IPS-NIHi7 (cell line): ENCODE data around the gene ADAT3.

Source experiments
- DNase-seq: peaks from one replicate; pipeline ENCODE4 v3.0.0; 2012; ENCODE audit warnings: mixed read lengths; ENCODE audit errors: extremely low spot score

The ADAT3 gene

DNA sequence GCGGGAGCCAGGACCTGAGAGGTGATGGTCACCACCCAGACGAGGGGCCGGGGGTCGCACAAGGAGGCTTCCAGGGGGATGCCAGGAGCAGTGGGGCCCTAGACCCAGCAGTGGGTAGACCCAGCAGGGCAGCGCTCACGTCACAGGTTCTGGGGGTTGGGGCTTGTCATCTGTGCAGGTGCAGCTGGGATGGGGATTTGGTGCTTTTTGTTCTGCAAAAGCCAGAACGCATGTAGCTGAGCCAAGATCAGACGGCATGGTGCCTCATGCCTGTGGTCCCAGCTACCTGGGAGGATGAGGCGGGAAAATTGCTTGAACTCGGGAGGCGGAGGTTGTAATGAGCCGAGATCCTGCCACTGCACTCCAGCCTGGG lies 50.9 kb downstream of the ADAT3 start:
- DNase-seq, result no peak

DNA sequence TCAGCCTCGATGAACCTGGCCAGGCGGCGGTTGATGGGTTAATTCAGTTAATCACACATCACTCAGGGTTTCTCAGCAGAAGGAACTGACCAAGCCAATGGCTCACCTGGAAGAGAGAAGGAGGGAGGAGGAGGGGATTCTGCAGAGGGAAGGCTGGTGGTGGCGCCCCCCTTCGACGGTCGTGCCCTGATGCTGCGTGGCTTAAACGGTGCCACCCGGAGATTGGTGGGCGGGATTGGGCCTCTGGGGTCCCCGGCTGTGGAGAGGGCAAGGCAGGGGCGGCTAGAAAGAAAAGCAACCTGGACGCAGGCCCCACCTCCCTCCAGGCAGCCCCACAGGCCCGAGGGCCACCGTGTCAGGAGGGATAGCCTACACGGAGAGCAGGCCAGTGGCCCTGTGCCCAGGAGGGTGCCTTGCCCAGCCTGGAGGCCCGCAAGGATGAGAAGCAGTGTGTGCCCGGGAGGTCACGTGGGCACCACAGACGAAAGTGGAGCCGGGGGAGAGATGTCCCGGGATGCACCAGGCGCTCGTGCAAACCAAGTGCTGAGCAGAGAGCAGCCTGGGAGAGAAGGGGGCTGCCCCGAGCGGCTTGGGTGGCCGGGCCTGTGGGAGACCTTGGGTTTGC lies 51.8 kb downstream of the ADAT3 start:
- peak; percentile 74 for DNase-seq

DNA sequence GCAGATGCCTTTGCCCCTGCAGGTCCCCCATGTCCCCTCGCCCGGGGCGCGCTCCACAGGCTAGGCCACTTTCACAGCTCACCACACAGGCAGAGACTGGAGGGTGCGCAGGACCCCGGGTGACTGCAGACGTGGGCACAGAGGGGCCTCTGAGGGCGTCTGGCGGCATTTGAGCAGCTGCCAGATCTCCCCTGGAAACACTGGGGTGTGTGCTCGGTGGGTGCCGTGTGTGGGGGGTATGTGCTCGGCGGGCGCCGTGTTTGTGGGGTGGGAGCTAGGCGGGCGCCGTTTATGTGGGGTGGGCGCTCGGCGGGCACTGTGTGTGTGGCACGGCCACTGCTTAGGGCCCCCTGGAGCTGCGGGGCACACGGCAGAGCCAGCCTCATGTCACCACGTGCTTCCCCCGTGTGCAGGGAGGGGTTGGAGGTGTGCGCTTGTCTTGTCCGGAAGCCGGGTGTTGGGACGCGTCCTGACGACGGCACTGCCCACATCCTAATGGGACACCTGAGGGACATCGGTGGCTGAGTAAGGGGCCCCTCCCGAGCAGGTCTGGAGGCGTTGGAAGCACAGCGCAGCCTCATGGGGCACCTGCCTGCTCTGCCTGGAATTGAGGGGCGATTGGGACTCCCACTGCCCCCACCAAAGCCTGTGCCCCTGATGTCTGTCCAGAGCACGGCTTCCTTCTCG lies 52.5 kb downstream of the ADAT3 start:
- no peak for DNase-seq

DNA sequence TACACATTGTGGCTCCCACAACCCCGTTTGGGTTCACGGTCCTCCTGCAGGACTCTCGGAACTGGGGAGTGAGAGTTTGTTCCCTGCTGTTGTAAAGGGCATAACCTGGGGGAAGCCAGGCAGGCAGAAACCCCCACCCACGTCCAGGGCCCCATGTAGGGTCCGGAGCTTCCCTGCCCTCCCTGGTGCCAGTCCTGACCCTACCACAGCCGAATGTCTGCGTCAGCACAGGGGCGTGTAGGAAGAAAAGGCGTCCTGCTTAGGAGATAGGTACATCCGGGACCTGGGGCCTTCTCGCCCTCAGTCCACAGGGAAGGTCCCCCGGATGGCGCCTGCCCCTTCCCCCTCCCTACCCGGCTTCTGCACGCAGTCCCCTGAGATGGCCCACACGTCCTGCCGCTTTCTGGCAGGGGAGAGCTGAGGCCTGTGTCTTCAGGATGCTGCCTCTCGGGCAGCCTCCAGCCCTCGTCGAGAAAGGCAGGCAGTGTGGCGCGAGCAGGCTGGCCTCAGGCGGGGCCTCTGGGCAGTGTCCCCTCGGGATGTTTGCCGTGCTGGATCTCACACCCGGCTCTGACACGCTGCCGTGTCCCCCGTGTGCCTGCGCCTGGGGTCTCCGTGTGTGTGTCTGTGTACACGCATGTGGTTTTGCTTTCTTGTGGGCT lies 54.9 kb downstream of the ADAT3 start:
- no peak for DNase-seq

DNA sequence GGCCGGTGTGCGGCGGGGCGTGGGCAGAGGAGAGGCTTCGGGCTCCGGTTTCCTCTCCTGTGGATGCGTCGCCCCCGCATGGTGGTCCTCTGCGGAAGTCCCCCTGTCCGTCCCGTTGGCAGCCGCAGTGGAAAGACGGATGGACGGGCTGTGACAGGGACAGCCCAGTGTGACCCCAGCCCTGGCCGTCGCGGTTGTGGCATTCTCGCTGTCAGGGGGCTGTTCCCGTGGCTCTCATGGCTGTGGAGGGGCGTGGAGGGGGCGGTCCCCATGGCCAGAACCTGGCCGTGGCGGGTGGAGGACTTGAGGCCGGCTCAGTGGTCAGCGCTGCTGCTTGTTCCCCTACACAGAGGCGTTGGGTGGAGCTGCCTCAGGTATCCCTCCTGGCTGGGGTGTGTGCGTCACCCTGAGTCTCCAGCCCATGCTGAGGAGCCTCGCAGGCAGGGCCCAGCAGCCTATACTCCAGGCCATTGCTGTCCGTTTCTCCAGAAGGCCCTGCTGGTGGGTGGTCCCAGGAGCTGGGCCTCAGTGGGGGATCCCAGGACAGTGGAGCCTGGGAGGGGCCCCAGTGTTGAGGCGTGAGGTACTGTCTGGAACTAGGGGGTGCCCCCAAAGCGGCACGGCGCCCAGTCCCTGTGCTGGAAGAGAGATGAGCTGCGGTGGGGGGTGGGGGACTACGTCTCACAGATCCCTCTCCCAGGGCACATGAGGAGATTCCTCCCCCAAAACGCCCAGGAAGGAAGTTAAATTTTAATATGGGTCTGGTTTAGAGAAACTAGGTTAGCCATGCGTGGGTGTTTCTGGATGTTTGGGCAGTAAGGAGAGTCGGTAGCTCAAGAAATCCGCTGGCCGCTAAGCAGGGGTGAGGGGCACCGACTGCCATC lies 56.0 kb downstream of the ADAT3 start:
- no peak for DNase-seq

DNA sequence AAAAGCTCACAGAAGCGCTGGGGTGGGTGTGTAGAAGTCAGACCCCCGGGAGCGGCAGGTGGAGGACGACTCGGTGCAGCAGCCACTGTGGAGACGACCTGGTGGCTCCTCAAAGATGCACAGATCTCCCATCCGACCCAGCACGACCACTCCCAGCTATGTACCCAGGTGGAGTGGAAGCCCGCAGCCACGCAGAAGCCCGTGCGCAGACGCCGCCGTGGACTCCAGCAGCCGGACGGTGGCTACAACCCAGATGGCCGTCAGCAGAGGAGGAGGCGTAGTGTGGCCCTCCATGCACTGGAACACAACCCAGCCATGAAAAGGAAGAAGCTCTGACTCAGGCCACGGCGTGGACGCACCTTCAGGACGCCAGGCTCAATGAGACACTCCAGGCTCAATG lies 57.5 kb downstream of the ADAT3 start:
- DNase-seq, result no peak
